Endothelial cell of umbilical vein (primary cell): ENCODE data around the gene TTLL10. TPM values are rescaled to one million over a fixed set of nuclear protein-coding genes. Genes with fewer than 3 reads are reported as not detected.

ENCODE experiments used
- BruUV-seq: library from RNA; stranded (reverse); fragments of 400-500 nt; replicated peaks from 2 replicates; lab custom pipeline; 2021; lab: Mats Ljungman, UMichigan
- CTCF ChIA-PET: fragments of 300-600, 350-600 bp; sonication (Branson Sonifier 250); formaldehyde crosslinking; loops from one replicate; lab custom pipeline; 2021; ENCODE audit warnings: antibody characterized with exemption, inconsistent platforms; lab: Charles Lee
- POLR2A ChIA-PET: fragments of 300-600, 350-600 bp; sonication (Branson Sonifier 250); formaldehyde crosslinking; loops from one replicate; lab custom pipeline; 2021; ENCODE audit warnings: antibody characterized with exemption, inconsistent platforms; lab: Charles Lee
- DNase-seq: peaks from one replicate; pipeline ENCODE4 v3.0.0-alpha.2; 2011; ENCODE audit warnings: low read depth, low spot score
- FAIRE-seq: peaks from 2 replicates; lab custom pipeline; 2011; peaks lifted over from hg19 to GRCh38; lab: Jason Lieb, UNC
- H2AFZ ChIP-seq: 2 replicates; pipeline ENCODE4 v1.6.0; 2012; ENCODE audit warnings: low read depth, low read length, control low read depth, inconsistent platforms
- H3K27ac ChIP-seq: 2 replicates; pipeline ENCODE4 v1.5.1; 2011; ENCODE audit warnings: low read depth, mild to moderate bottlenecking, control low read depth, low read length, moderate library complexity; ENCODE audit not compliant: insufficient read depth
- H3K27me3 ChIP-seq, 2 experiments: 2 replicates each; pipeline versions ENCODE4 v1.6.0 to v1.6.1; 2011; ENCODE audit warnings: low read length in 2 of 2, mixed read lengths in 1 of 2; ENCODE audit not compliant: control insufficient read depth in 2 of 2, insufficient read depth in 2 of 2
- H3K36me3 ChIP-seq, 2 experiments: 2 replicates in 1 of 2; 3 replicates in 1 of 2; pipeline ENCODE4 v1.5.1; 2011; ENCODE audit warnings: low read length in 2 of 2, mild to moderate bottlenecking in 1 of 2, moderate library complexity in 1 of 2; ENCODE audit not compliant: control insufficient read depth in 2 of 2, insufficient read depth in 2 of 2; ENCODE audit errors: extremely low read depth in 1 of 2
- H3K4me1 ChIP-seq: 3 replicates; pipeline ENCODE4 v1.5.1; 2011; ENCODE audit warnings: mild to moderate bottlenecking, low read length; ENCODE audit not compliant: control insufficient read depth, insufficient read depth; ENCODE audit errors: extremely low read depth
- H3K4me2 ChIP-seq: 2 replicates; pipeline ENCODE4 v1.6.1; 2011; ENCODE audit warnings: low read length, control low read depth, mixed read lengths; ENCODE audit not compliant: insufficient read depth
- H3K4me3 ChIP-seq, 3 experiments: fragments of 200-600 bp in 1 of 3; sonication (generic), shearing (Covaris generic) in 1 of 3; replicated peaks in 1 of 3; 2 replicates each; pipeline ENCODE4 v1.5.1; 2011 to 2016; ENCODE audit warnings: control low read depth in 3 of 3, low read length in 3 of 3, mild to moderate bottlenecking in 2 of 3, inconsistent platforms in 1 of 3, low read depth in 1 of 3, moderate library complexity in 1 of 3; ENCODE audit not compliant: insufficient read depth in 1 of 3
- H3K79me2 ChIP-seq: 2 replicates; pipeline ENCODE4 v1.6.0; 2012; ENCODE audit warnings: low read length, inconsistent platforms; ENCODE audit not compliant: control insufficient read depth, insufficient read depth
- H3K9ac ChIP-seq: replicated peaks from 2 replicates; pipeline ENCODE3; 2011; ENCODE audit warnings: low read length, control low read depth; ENCODE audit not compliant: insufficient read depth; ENCODE audit errors: extremely low read depth
- H3K9me1 ChIP-seq: replicated peaks from 3 replicates; pipeline ENCODE4 v1.6.0; 2011; ENCODE audit warnings: mild to moderate bottlenecking, low read length; ENCODE audit not compliant: control insufficient read depth, insufficient read depth; ENCODE audit errors: extremely low read depth
- H3K9me3 ChIP-seq: replicated peaks from 2 replicates; pipeline ENCODE4 v1.5.1; 2012; ENCODE audit warnings: low read length, inconsistent platforms; ENCODE audit not compliant: control insufficient read depth, insufficient read depth
- H4K20me1 ChIP-seq: replicated peaks from 2 replicates; pipeline ENCODE3; 2011; ENCODE audit warnings: mild to moderate bottlenecking, low read length; ENCODE audit not compliant: control insufficient read depth, insufficient read depth; ENCODE audit errors: extremely low read depth
- EZH2 ChIP-seq: IDR thresholded peaks from 2 replicates; pipeline ENCODE4 v1.6.1; 2012; ENCODE audit warnings: borderline replicate concordance, low read depth, mild to moderate bottlenecking, moderate library complexity, low read length, inconsistent platforms; ENCODE audit not compliant: severe bottlenecking
- FOS ChIP-seq: IDR thresholded peaks from 2 replicates; pipeline ENCODE4 v1.6.1; 2011; ENCODE audit warnings: mild to moderate bottlenecking, low read length, moderate library complexity, borderline replicate concordance; ENCODE audit not compliant: insufficient read depth
- GATA2 ChIP-seq: IDR thresholded peaks from 2 replicates; pipeline ENCODE4 v1.7.0; 2011; ENCODE audit warnings: low read depth, mild to moderate bottlenecking, moderate library complexity, mixed read lengths, low read length; ENCODE audit not compliant: insufficient read length, insufficient read depth
- JUN ChIP-seq: IDR thresholded peaks from 2 replicates; pipeline ENCODE4 v1.6.1; 2011; ENCODE audit warnings: borderline replicate concordance, low read depth; ENCODE audit not compliant: insufficient read length, insufficient read depth
- MYC ChIP-seq: IDR thresholded peaks from one replicate; pipeline ENCODE4 v1.6.1; 2011; ENCODE audit warnings: mild to moderate bottlenecking, low read depth, low read length
- POLR2A ChIP-seq: IDR thresholded peaks from 2 replicates; pipeline ENCODE4 v1.6.1; 2012; ENCODE audit warnings: low read depth, mild to moderate bottlenecking, control low read depth, low read length
- POLR2AphosphoS5 ChIP-seq: IDR thresholded peaks from 2 replicates; pipeline ENCODE4 v1.6.1; 2012; ENCODE audit warnings: low read depth, mild to moderate bottlenecking, control low read depth, low read length, moderate library complexity; ENCODE audit not compliant: insufficient read depth
- dilution Hi-C: fragments of 300-500 bp; cut with MboI; formaldehyde crosslinking; loops from one replicate; pipeline ENCODE4 v1.15.0; 2019; ENCODE audit warnings: low sequenced_read_pairs; ENCODE audit not compliant: extremely low pct_ligation_motif_present
- intact Hi-C: fragments of 100-400 bp; cut with micrococcal nuclease; formaldehyde crosslinking; loops from one replicate; pipeline ENCODE4 v1.10.0; 2022
- polyA plus RNA-seq, 4 experiments: library from polyadenylated mRNA; depleted of rRNA in 3 of 4; stranded (reverse) in 3 of 4; unstranded in 1 of 4; fragments of >200 nt; gene quantifications; 2 replicates each; pipeline versions ENCODE4 v1.2.1 to v1.2.3, GENCODE V29; 2011 to 2012; ENCODE audit warnings: missing spikeins in 1 of 4
- total RNA-seq: library from RNA; stranded (reverse); gene quantifications from 2 replicates; pipeline ENCODE4 v1.2.3, GENCODE V29; 2021
- TF ChIP-seq, protein P1 (sequence below), 2 donors: IDR thresholded peaks; 1 replicate in 1 of 2; 2 replicates in 1 of 2; pipeline ENCODE4 v1.5.1; 2011; ENCODE audit warnings: low read length in 2 of 2, mild to moderate bottlenecking in 2 of 2, moderate library complexity in 2 of 2, control low read depth in 1 of 2, inconsistent platforms in 1 of 2, low read depth in 1 of 2; ENCODE audit not compliant: insufficient read depth in 1 of 2; ENCODE audit errors: extremely low read depth in 1 of 2
- TF ChIP-seq, protein P2 (sequence below): IDR thresholded peaks from 2 replicates; pipeline ENCODE4 v1.6.1; 2011; ENCODE audit not compliant: insufficient read depth, insufficient read length

The TTLL10 gene
- total and polyA plus RNA-seq, 2 donors (not counting 3 experiments of a cell fraction or from before 2014, with no cell fraction given): not detected

DNA sequence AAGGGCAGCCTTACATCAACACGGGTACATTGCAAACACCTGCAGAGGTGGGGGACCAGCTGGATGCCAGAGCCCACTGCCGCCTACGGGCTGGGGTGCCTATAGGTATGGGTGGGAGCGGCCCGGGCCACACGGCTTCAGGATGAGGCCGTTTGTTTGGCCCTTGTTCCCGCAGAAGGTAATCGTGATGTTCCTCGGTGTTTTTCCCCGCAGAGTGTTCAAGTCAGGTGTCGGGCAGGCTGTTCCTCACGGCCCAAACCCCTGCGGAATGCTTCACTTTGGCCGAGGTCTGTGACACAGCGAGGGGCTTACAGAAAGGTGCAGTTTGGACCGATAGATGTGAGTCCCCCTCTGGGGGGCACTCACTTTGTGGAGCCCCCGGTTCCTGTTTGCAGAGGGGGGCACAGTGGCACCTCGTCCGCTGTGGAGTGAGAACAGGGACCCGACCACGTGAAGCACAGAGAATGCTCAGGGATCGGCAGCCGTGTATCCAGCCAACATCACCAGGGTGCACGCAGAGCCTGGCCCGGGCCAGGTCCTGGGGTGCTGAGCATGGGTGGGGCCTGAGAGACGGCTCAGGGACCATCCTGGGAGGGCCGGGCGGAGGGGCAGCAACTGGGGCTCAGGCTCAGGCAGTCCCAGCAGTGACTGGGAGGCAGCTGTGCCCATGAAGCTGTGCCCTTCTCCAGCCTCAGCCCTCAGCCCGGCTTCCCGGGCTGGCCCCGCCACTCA, 453 bp upstream of the TTLL10 start:
- TF ChIP-seq, protein P1, sequence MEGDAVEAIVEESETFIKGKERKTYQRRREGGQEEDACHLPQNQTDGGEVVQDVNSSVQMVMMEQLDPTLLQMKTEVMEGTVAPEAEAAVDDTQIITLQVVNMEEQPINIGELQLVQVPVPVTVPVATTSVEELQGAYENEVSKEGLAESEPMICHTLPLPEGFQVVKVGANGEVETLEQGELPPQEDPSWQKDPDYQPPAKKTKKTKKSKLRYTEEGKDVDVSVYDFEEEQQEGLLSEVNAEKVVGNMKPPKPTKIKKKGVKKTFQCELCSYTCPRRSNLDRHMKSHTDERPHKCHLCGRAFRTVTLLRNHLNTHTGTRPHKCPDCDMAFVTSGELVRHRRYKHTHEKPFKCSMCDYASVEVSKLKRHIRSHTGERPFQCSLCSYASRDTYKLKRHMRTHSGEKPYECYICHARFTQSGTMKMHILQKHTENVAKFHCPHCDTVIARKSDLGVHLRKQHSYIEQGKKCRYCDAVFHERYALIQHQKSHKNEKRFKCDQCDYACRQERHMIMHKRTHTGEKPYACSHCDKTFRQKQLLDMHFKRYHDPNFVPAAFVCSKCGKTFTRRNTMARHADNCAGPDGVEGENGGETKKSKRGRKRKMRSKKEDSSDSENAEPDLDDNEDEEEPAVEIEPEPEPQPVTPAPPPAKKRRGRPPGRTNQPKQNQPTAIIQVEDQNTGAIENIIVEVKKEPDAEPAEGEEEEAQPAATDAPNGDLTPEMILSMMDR (IDR thresholded peaks at IDR 0.05; ENCODE audit: extremely low read depth in 1 of 2, insufficient read depth in 1 of 2, low read depth in 1 of 2, low read length in 2 of 2): no peak
- TF ChIP-seq EZH2: no peak
- no peak for TF ChIP-seq POLR2A
- TF ChIP-seq, protein P2, sequence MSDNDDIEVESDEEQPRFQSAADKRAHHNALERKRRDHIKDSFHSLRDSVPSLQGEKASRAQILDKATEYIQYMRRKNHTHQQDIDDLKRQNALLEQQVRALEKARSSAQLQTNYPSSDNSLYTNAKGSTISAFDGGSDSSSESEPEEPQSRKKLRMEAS: no peak
- no peak for TF ChIP-seq GATA2
- TF ChIP-seq POLR2AphosphoS5: no peak
- TF ChIP-seq FOS: no peak
- no peak for TF ChIP-seq JUN
- no peak for TF ChIP-seq MYC
- Histone ChIP-seq H3K27me3 (peaks cover 16% of the 10 kb centered on the region in 2 experiments), H3K9ac (no peak overlapping the region), H3K9me3 (no peaks in the 10 kb centered on the region), H3K4me3 (no peak overlapping the region), H3K9me1 (no peaks in the 10 kb centered on the region), H4K20me1 (no peaks in the 10 kb centered on the region), H3K27ac (no peak overlapping the region), H3K79me2 (no peaks in the 10 kb centered on the region), H2AFZ (no peak overlapping the region), H3K36me3 (no peaks in the 10 kb centered on the region), H3K4me2 (no peak overlapping the region), H3K4me1 (no peaks in the 10 kb centered on the region)
- dilution Hi-C loops: no loop called here
- FAIRE-seq (no peak), DNase-seq (no peak)
- no TSS peak for BruUV-seq
- intact Hi-C loops: no loop called here
- CTCF ChIA-PET: interaction anchor here (1.0 to 1.6 kb wide), 2 partner anchors 14 to 51 kb away, joined by 3 to 5 read pairs; no protein-coding TSS in a partner anchor
- POLR2A ChIA-PET: no interaction called here
